DMS153 (cell line): ENCODE data around the gene INTS1.

Experiments
- DNase-seq: peaks from one replicate; lab custom pipeline; 2025; lab: John Stamatoyannopoulos, UW

INTS1 gene

DNA sequence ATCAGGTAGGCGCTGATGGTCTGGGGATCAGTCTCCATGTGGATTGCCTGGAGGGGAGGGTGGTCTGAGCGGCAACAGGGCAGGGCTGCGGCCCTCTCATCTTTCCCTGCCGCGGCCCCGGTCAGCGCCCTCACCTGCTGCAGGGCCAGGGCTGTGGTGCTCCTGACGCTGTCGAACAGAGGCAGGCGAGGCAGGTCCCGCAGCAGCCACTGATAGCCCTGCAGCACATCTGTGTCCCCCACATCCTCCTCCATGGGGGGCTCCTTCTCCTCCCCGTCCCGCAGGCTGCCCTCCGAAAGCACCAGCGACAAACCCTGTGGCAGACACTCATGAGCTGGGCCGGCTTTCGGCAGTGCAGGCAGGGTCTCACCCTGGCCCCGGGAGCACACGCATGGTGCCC lies 19.0 kb downstream of the INTS1 start:
- no peak for DNase-seq

DNA sequence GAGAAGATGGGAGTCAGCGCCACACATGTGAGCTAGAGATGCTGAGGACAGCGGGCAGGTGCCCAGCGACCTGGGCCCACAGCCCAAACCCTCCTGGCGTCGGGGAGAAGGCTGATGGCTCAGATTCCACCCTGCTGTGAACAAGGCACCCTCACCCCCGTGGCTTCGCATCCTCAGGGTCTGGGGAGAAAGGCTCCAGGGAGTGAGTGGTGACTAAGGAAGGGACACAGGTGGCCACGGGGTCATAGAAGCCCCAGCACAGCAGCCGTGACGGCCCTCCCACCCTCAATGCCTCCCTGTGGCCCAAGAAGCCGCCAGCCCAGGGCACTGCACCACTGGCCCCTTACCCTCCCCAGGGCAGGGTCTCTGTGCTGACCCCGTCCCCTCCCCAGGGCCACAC lies 19.6 kb downstream of the INTS1 start:
- DNase-seq: no peak

DNA sequence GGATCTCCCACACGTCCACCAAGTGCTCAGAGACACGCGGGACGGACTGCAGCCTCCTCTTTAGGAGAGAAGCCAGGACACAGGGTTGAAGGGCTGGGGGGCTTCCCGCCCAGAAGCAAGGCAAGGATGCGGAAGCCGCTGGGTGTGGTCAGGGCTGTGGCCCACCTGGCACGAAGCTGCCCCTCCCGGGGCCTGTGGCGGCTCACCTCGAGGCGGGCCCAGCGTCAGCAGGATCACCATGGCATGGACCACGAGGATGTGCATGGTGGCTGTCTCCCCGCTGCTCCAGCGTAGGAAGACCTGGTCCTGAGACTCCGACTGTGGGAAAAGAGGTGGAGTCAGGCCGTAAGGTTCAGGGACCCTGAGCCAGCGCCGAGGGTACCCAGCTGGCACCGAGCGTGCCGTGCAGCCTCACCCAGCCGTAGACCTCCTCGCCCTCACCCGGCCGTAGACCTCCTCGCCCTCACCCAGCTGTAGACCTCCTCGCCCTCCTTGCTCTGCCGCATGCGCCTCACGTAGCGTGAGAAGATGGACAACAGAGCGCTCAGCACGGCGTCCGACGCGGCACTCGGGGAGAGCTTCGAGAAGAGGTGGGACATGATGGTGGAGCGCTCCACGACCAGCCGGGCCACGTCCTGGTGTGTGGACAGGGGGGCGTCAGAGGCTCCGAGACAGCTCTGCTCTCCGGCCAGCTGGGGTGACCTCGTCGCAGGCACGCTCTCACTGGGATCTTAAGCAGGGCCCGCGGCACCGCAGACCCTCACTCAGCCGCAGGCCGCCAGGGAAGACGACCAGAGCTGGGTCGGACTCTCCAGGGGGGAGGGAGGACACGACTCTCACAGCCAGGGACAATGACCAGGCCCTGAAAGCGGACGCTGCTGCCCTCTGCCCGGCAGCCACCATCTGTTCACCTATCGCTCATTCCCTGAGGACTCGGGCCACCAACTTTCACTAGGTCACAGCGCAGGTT lies 20.4 kb downstream of the INTS1 start:
- no peak for DNase-seq

DNA sequence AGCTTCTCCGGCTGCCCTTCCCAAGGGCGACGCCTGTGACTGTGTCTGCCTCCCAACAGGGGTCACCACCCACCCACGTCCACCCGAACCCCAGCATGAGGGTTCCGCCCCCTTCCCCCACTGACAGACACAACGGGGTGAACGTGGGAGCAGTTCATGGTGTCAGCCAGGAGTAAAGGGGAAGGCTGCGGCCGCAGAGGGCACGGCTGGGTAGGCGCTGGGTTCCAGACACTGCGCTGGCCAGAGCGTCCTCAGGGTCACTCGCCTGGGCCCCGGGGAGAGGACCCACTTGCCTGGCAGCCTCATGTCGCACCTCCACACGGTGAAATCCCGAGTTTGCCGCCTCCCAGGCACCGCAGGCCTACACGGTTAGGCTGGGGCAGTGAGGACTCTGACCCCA lies 21.1 kb downstream of the INTS1 start:
- no peak for DNase-seq

DNA sequence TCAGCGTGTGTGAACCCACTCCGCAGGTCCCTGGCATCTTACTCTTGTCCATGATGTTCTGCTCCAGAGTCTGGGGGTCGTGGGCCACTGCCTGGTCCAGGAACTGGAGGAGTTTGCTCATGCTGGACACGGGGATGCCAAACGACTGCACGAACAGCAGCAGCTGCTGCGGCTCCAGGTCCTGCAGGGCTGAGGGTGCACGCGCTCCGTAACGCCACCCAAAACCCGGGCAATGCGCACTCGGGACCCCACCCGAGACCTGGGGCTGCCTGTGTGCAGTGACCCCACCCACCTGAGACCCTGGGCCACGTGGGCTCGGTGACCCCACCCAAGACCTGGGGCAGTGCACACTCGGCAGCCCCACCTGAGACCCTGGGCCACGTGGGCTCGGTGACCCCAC lies 22.9 kb downstream of the INTS1 start:
- no peak for DNase-seq

DNA sequence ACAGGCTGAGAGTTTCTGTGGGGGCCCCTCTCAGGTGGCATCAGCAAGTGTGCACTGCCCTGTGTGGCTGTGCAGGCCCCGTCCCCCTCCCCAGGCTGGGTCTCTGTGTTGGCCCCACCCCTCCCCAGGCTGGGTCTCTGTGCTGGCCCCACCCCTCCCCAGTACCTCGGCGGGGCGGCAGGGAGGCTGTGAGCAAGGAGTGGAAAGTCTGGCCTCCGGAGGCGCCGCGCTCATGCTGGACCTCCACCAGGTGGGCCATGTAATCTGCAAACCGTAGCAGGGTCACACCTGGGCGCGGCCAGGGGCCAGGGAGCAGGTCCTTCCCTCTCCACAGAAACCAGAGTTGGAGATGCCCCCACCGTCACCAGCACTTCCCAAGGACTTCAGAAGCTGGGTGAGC lies 23.5 kb downstream of the INTS1 start:
- no peak for DNase-seq

DNA sequence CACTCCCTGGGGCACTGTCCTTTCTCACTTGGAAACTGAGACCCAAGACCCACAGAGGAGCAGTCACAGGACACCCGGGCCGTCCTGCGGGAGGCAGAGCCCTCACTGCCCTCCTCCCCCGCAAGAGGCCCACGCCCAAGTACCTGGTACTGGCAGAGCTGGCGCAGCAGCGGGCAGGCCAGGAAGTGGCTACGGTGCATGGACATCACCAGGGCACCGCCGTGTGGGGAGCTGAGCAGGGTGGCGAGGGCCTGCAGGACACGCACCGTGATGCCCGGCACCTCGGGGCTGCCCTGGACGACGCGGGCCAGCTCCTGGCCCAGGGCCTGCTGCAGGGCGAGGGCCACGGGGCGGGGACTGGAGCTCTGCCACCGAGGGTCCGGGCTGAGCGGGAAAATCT lies 24.9 kb downstream of the INTS1 start:
- DNase-seq: no peak

DNA sequence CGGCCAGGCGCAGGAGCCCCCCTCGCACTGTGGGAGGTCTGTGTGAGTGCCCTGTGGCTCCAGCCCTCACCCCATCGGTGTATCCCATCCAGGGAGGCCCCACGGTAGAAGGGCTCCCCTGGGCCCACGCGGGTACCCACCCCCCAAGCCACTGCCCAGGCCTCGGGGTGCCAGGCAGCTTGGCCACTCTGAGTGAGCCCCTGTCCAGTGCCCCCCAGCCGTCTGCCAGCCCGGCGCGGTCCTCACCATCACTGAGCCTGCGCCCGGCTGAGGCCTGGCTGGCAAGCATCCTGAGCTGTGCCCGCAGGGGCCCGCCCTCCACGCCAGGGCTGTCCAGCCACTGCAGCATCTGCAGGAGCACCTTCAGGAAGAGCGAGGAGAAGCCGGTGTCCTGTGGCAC lies 25.7 kb downstream of the INTS1 start:
- no peak for DNase-seq

DNA sequence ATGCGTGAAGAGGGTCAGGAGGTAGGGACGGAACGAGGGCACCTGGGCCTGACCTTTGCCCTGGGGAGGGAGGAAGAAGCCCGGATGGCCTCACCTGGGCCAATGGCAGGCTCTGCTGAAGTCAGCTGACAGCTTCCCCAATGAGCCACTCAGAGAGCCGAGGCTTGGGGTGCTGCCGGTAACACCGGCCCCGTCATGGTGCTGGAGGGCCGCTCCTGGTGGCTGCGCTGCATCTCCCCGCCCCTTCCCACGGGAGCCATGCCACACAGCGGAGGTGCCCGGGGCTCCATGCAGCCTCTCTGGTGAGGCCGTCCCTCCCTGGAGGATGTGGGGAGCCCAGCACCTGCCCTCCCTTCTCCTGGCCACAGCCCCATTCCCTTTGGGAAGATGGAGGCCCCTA lies 27.3 kb downstream of the INTS1 start:
- no peak for DNase-seq

DNA sequence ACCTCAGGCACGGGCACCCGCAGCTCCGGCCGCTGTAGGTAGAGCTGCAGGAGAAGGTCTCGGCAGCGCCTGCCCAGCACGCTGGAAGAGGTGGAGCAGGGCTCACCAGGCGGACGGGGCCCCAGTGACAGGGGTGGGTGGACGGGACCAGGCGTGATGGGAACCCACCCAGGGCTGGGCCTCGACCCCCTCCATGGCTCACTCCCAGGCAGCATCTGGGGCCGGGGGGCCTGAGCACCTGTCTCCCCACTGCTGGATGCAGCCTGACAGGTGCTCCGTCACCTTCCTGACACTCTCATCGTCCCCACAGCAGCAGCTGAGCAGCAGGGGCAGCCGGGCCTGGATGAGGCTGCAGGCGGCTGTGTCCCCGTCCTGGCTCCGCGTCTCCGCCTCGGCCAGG lies 28.2 kb downstream of the INTS1 start:
- no peak for DNase-seq

DNA sequence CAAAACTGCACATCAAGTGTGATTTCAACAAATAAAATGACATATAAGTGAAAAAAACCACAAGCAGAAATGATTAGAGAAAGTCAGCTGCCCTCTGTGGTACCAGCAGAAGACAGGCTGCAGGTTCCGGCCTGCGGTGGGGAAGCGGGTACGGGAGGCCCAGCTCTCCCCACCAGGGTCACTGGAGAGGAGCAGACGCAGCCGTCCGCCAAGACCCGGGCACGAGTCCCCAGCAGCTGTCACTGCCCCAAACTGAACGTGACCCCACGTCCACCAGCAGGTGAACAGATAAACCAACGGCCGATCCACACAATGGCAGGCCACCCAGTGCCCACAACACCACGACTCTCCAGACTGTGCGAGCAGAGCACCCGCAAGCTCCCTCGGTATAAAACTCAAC lies 28.8 kb downstream of the INTS1 start:
- DNase-seq: no peak

DNA sequence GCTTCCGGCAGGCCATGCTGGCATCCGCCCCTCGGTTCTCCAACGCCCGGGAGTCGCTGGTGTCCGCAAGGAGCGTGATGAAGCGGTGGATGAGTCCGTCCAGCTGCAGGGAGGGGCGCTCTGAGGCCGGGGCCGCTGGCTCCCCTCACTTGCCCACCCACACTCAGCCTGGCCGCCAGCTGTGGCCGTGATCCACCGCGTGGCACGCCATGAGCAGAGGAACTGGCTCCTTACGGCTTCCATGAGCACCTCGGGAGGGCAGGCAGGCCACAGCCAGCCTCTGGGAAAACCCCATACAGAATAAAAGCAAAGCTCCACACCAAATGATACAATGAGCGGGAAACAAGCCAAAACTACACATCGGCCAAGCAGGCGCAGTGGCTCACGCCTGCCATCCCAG lies 29.5 kb downstream of the INTS1 start:
- DNase-seq: no peak

DNA sequence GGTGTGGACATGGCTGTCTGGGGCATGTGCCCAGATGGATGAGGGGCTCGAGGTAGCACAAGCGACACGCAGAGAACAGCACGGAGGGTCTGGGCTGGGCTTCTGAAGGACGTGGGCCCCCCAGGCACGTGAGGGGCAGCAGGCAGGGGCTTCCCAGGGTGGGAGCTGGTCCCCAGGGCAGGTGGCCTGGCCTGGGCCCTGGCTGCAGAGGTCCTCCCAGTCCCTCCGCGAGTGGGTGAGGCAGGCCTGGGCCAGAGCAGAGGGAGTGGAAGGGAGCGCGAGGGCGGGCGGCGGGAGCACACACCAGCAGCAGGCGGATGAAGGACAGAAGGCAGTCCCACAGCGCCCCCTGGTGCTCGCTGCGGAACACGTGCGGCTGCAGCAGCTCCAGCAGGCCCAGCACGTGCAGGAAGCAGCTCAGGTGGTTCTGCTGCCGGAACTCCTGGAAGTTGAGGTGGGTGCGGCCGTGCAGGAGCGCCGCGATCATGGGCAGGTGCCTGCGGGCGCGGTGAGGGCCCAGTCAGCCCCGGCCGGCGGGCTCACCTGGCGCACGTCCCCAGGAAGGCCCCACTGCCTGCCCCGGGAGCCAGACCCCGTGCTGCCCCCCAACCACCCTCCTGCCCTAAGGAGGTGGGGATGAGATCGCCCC lies 30.2 kb downstream of the INTS1 start:
- peak; percentile 88 for DNase-seq

DNA sequence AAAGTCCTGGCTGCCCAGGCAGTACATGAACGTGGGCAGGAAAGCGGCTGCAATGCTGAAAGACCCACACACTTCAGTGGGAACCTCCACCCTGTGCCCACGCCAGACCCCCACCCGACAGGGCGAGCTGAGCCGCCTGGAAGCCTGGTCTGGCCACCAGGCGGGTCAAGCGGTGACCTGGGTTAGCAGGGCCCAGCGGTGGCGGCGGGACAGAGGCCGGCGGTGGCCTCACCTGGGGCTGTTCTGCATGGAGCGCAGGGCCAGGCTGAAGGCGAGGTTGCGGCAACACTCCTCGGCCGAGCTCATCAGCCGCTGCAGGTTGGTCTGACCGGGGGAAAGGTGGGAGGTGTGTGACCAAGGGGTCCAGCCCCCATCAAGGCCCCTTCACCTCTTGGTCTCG lies 33.3 kb downstream of the INTS1 start:
- no peak for DNase-seq

DNA sequence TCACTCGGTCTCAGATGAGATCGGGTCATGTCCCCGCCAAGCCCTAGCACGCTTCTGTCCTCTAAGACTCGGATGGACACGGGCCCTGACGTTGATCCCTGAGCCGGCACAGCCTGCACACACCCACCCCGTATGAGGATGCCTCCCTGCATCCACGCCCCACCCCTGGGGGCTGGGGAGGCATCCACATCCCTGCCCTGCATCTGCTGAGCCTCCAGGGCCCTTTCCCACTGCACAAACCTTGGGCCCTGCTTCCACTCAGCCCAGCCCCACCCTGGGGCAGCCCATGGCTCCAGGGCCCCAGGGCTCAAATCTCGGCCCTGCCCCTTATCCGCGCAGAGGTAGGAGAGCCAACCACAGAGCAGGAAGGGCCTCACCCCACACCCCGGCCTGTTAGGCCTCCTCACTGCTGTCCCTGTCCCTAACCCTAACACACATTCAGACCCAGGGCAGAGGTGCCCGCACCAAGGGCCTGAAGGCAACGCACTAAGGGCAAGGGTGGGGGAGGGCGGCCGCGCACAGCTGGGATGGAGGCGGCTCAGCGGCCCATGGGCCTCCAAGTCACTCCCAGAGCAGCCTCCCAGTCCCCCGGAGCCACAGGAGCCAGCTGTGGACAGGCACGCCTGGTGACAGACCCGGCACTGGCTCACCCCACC lies 35.4 kb downstream of the INTS1 start:
- no peak for DNase-seq

DNA sequence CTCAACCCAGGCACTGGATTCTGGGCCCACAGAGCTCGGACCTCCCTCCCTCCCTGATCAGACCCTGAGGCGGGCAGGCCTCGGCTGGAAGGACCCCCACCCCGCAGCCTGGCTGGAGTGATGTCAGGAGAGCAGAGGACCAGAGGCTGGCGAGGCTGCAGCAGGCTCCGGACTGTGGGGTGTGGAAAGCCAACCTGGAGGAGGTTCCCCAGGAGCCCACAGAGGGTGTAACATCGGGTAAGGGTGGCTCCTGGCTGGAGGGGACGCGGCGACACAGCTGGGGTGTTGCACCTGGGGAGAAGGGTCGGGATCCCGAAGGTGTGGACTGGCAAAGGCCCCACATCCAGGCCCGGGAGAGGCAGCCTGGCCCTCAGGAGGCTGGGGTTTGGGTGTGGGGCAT lies 36.0 kb downstream of the INTS1 start:
- no peak for DNase-seq

DNA sequence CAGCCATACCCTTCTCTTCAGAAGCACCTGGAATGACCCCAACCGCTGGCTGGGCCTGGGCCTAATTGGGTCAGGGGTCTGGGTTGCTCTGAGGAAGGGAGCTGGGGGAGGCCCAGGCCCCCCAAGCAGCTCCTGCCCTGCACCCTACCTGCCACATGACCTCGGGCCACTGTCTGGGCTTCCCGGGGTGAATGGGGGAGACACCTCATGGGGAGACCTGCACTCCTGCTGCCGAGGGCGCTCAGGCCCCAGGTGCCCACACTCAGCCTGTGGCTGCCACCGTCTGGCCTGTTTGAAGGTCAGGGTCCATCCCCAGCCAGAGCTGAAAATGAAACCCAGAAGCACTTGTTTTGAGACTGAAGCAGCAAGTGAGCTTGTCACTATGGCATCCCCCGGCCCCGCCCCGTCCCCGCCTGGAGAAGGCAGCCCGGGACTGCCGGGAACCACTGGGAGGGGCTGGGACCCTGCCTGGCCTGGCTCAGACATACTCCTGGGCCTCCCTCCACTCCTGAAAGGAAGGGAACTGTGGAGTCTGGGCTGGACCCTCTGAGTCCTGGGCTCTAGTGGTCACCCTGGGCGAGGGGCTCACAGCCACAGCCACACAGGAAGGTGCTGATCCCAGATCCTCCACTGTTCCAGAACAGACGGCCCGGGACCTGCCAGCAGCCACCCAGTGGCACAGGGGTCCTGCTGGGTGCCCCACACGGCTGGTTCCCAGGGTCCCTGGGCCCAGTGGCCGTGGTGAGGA lies 37.5 kb downstream of the INTS1 start:
- DNase-seq: peak; percentile 23

DNA sequence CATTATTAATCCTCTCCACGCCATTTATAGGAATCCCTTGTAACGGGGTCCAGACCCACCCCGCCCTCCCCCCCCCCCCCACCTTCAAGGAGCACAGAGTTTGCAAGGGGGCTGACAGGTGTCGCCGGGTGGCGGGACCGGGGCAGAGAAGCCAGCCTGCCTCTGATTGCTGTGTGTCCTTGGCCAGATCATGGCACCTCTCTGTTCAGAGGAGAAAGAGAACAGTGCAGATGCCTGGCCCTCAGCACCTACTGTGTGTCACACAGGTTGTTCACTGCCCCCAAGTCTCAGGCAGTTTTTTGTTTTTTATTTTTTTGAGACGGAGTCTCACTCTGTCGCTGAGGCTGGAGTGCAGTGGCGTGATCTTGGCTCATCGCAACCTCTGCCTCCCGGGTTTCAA lies 39.5 kb downstream of the INTS1 start:
- DNase-seq: no peak

DNA sequence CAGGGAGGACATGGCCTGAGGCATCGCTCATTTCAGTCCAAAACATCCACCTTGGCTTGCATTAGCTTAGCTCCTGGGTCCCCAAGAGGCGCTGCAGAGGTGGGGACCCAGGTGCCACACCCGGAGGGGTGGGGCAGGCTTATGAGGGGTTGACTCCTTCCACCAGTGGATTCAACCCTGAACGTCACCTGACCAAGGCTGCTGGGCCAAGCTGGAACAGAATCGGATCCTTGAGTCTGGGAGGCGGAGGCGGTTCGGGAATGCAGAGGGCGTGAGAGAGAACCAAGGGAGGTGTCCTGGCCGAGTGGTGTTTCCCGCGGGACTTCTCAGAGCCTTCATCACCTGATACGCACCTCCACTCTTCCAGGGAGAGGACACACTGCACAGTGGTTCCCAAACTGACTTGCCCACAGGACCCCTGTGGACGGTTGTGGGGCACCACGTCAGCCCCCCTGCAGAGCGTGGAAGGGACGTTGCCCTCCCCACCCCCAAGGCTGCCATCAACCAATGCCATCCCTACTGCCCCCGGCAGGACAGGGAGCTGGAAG lies 40.4 kb downstream of the INTS1 start:
- DNase-seq: no peak

DNA sequence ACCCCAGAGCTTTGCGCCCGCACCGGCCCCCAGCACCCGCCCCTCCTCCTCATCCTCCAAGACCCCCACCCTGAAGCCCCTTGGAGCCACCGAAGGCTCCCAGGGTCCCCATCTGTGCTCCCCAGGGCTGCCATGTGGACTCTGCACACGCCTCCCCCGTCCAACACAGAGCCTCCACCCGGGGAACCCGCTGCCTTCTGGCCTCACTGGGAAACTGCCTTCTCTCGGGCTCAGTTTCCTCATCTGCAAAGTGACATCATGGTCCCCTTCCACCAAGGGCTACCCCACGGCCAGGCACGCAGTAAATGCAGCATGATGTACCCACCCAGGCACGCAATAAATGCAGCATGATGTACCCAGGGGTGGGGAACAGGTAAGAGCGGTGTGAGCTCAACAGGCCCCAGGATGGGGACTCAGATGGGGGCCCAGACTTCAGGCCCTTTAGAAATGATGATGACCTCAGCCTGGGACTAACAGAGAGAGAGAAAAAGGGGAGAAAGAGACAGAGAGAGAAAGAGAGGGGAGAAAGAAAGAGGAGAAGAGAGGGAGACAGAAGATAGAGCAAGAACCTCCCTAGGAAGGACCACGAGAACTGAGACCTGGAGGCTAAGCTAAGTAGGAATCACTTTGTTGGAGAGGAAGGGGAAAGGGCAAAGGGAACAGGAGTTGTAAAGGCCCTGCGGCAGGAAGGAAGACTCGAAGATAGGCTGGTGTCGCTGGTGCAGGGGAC lies 42.4 kb downstream of the INTS1 start:
- DNase-seq: no peak
